GM23248 (cell line): ENCODE results near the gene ICAM5.

ENCODE experiments used
- EZH2 ChIP-seq: fragments of 200-600 bp; sonication (generic); IDR thresholded peaks from 2 replicates; pipeline ENCODE4 v1.6.1; 2018; ENCODE audit warnings: antibody characterized with exemption, mild to moderate bottlenecking; ENCODE audit not compliant: insufficient read depth, poor library complexity, severe bottlenecking
- EZH2phosphoT487 ChIP-seq: fragments of 200-600 bp; sonication (generic); IDR thresholded peaks from 2 replicates; pipeline ENCODE4 v1.6.1; 2018; ENCODE audit warnings: antibody characterized with exemption, moderate library complexity, mild to moderate bottlenecking, low read depth; ENCODE audit not compliant: insufficient read depth

DNA sequence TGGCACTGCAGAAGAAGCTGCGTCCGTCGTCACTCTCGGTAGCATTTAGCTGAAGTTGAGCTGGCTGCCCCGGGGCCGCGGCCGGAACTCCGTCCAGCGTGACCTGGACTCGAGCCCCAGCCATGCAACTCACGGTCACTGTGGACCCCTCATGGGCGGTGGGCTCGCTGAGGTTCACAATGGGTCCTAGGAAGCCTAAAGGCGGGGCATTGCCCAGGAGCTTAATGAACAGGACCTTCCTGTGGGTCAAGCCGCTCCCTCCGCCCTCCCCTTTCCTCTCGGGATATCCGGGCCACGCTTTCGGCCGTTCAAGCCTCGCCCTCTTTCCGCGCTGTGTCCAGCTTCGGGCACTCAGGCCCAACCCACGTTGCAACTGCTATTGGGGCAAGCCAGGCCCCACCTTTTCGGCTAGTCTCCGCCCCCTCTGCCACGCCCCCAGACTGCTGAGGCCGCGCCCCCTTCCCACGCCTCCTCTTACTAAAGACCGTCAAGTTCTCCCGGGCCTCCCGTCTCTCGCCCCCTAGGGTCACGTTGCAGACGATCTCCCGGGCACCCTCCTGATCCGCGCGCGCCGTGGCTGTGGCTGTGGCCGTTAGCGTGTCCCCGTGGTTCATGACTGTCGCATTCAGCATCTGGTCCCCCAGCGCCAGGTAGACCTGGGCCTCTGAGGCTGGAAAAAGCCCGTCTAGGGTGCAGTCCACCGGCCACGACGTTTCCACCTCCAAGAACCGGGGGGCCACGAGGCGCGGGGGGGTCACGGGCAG, 45.0 kb downstream of the ICAM5 start:
- TF ChIP-seq EZH2phosphoT487, result no peak
- no peak for TF ChIP-seq EZH2
